K562 (cell line): ENCODE data around the gene ECM1.

Experiments used
- HDAC2 ChIP-seq: fragments of 450-650 bp; IDR thresholded peaks from 2 replicates; pipeline ENCODE4 v1.6.1; 2016; ENCODE audit warnings: mild to moderate bottlenecking
- NFRKB ChIP-seq: fragments of 450-650 bp; IDR thresholded peaks from 2 replicates; pipeline ENCODE4 v1.6.1; 2016; ENCODE audit warnings: low read depth
- SLC30A9 ChIP-seq: fragments of 250-450 bp; sonication (Bioruptor Pico); IDR thresholded peaks from 2 replicates; pipeline ENCODE4 v1.8.0; 2022; ENCODE audit warnings: mild to moderate bottlenecking, moderate library complexity
- ZNF561 ChIP-seq: fragments of 450-650 bp; formaldehyde crosslinking; conservative IDR thresholded peaks from 2 replicates; pipeline ENCODE4 v1.4.0; 2020; ENCODE audit warnings: mild to moderate bottlenecking, moderate library complexity
- ZZZ3 ChIP-seq: fragments of 450-650 bp; IDR thresholded peaks from 2 replicates; pipeline ENCODE4 v1.6.1; 2016; ENCODE audit warnings: antibody characterized with exemption, mild to moderate bottlenecking, moderate library complexity
- TF ChIP-seq, protein P1 (sequence below), 3 experiments: IDR thresholded peaks in 2 of 3; conservative IDR thresholded peaks in 1 of 3; 2 replicates each; pipeline ENCODE4 v1.5.1; 2011 to 2012; ENCODE audit warnings: low read length in 3 of 3, mild to moderate bottlenecking in 3 of 3, control low read depth in 2 of 3, improper control_type of control experiment in 1 of 3, inconsistent platforms in 1 of 3, low read depth in 1 of 3, mixed read lengths in 1 of 3, moderate library complexity in 1 of 3; ENCODE audit not compliant: insufficient read depth in 2 of 3
- TF ChIP-seq, protein P2 (sequence below): fragments of 250-450 bp; sonication (Bioruptor Pico); IDR thresholded peaks from 2 replicates; pipeline ENCODE4 v1.5.1; 2021; ENCODE audit warnings: mild to moderate bottlenecking

DNA sequence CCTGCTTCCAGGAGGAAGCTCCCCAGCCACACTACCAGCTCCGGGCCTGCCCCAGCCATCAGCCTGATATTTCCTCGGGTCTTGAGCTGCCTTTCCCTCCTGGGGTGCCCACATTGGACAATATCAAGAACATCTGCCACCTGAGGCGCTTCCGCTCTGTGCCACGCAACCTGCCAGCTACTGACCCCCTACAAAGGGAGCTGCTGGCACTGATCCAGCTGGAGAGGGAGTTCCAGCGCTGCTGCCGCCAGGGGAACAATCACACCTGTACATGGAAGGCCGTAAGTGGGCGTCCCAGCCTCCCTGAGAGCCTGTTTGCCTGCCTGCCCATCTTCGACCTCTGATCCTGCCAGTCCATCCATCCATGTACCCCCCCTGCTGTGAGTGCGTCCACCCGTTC is 3.6 kb downstream of the ECM1 start:
- TF ChIP-seq SLC30A9 (CRISPR knock-in tag) (no peak), ZZZ3 (no peak), ZNF561 (CRISPR knock-in tag) (no peak), NFRKB (no peak), HDAC2 (no peak)
- TF ChIP-seq, protein P1, sequence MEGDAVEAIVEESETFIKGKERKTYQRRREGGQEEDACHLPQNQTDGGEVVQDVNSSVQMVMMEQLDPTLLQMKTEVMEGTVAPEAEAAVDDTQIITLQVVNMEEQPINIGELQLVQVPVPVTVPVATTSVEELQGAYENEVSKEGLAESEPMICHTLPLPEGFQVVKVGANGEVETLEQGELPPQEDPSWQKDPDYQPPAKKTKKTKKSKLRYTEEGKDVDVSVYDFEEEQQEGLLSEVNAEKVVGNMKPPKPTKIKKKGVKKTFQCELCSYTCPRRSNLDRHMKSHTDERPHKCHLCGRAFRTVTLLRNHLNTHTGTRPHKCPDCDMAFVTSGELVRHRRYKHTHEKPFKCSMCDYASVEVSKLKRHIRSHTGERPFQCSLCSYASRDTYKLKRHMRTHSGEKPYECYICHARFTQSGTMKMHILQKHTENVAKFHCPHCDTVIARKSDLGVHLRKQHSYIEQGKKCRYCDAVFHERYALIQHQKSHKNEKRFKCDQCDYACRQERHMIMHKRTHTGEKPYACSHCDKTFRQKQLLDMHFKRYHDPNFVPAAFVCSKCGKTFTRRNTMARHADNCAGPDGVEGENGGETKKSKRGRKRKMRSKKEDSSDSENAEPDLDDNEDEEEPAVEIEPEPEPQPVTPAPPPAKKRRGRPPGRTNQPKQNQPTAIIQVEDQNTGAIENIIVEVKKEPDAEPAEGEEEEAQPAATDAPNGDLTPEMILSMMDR (IDR thresholded peaks at IDR 0.05 in 2 of 3, conservative IDR thresholded peaks at IDR 0.05 in 1 of 3; ENCODE audit: insufficient read depth in 2 of 3, low read depth in 1 of 3, low read length in 3 of 3), result no peak
- TF ChIP-seq, protein P2, sequence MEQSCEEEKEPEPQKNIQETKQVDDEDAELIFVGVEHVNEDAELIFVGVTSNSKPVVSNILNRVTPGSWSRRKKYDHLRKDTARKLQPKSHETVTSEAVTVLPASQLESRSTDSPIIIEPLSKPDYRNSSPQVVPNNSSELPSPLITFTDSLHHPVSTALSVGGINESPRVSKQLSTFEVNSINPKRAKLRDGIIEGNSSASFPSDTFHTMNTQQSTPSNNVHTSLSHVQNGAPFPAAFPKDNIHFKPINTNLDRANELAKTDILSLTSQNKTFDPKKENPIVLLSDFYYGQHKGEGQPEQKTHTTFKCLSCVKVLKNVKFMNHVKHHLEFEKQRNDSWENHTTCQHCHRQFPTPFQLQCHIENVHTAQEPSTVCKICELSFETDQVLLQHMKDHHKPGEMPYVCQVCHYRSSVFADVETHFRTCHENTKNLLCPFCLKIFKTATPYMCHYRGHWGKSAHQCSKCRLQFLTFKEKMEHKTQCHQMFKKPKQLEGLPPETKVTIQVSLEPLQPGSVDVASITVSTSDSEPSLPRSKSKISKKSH (CRISPR knock-in tag), result no peak
